Femur (tissue), 1 donor: ENCODE measurements around the gene INHBA.

Source experiments
- DNase-seq: peaks from one replicate; pipeline ENCODE4 v3.0.0-alpha.2; 2017

Gene INHBA

GRCh38 chr7:41710838-41711237, 7.9 kb upstream of the INHBA start:
- DNase-seq, result no peak

GRCh38 chr7:41709621-41710020, 6.7 kb upstream of the INHBA start:
- no peak for DNase-seq

- DNase-seq, result no peak
These were observed 5.9 kb upstream of the INHBA start for GRCh38 chr7:41708581-41709358.

GRCh38 chr7:41706228-41706930, 3.5 kb upstream of the INHBA start:
- DNase-seq, result no peak

- peak; percentile 93 for DNase-seq
These were observed 2.4 kb upstream of the INHBA start for GRCh38 chr7:41705109-41705901.

GRCh38 chr7:41701068-41701941, 1.6 kb downstream of the INHBA start:
- no peak for DNase-seq

- DNase-seq, result peak; percentile 48
These were observed 2.8 kb downstream of the INHBA start for GRCh38 chr7:41700044-41700471.

GRCh38 chr7:41699516-41699915, 3.4 kb downstream of the INHBA start:
- DNase-seq, result peak; percentile 56

- no peak for DNase-seq
These were observed 4.2 kb downstream of the INHBA start for GRCh38 chr7:41698726-41699125.

GRCh38 chr7:41698114-41698513, 4.8 kb downstream of the INHBA start:
- DNase-seq, result no peak

- DNase-seq, result peak; percentile 86
These were observed 6.5 kb downstream of the INHBA start for GRCh38 chr7:41696323-41696916.

- no peak for DNase-seq
These were observed 7.1 kb downstream of the INHBA start for GRCh38 chr7:41695661-41696322.

- DNase-seq, result no peak
These were observed 8.4 kb downstream of the INHBA start for GRCh38 chr7:41694495-41694894.

GRCh38 chr7:41693150-41693997, 9.5 kb downstream of the INHBA start:
- DNase-seq, result no peak

- DNase-seq, result no peak
These were observed 10.6 kb downstream of the INHBA start for GRCh38 chr7:41692251-41692650.

GRCh38 chr7:41691286-41692190, 11.4 kb downstream of the INHBA start:
- no peak for DNase-seq

GRCh38 chr7:41689815-41690214, 13.1 kb downstream of the INHBA start:
- DNase-seq, result no peak

GRCh38 chr7:41688906-41689305, 14.0 kb downstream of the INHBA start:
- DNase-seq, result no peak

GRCh38 chr7:41688012-41688625, 14.8 kb downstream of the INHBA start:
- no peak for DNase-seq
